T47D (cell line): ENCODE data around the gene CRLF1.

Source experiments
- DNase-seq, 2 experiments: peaks; one replicate each; pipeline versions ENCODE4 v3.0.0 to v3.0.0-alpha.2; 2011 to 2012; ENCODE audit warnings: low read depth in 1 of 2, low spot score in 1 of 2
- JUND ChIP-seq: IDR thresholded peaks from 2 replicates; pipeline ENCODE4 v1.6.1; 2012; ENCODE audit warnings: low read depth
- in situ Hi-C: cut with HindIII; loops from 2 replicates; pipeline ENCODE4 v1.10.0; 2016; ENCODE audit warnings: low sequenced_read_pairs, low pct_unique_long_range_greater_than_20kb

Gene CRLF1

GRCh38 chr19:18591735-18592385 is 14.7 kb downstream of the CRLF1 start:
- no peak for DNase-seq
- in situ Hi-C loops: no loop called here
- TF ChIP-seq JUND: no peak

- TF ChIP-seq JUND: no peak
- in situ Hi-C loops: no loop called here
- DNase-seq: no peak
Observed at GRCh38 chr19:18590273-18591272, 16.0 kb downstream of the CRLF1 start.

- in situ Hi-C loops: no loop called here
- peak in 1 of 2 experiments; percentile 72 for DNase-seq
- TF ChIP-seq JUND: no peak
Observed at GRCh38 chr19:18589380-18590272, 17.0 kb downstream of the CRLF1 start.

GRCh38 chr19:18588611-18589379 is 17.8 kb downstream of the CRLF1 start, which contains the start of gene REX1BD:
Gene REX1BD (plus strand): TSS chr19:18588798. CDS start chr19:18588802, 4 bp downstream.
- in situ Hi-C loops: no loop called here
- TF ChIP-seq JUND: no peak
- DNase-seq: peak in 1 of 2 experiments; percentile 72

GRCh38 chr19:18587962-18588610 is 18.5 kb downstream of the CRLF1 start:
- in situ Hi-C loops: no loop called here
- TF ChIP-seq JUND: no peak
- no peak for DNase-seq

GRCh38 chr19:18587561-18587960 is 19.0 kb downstream of the CRLF1 start:
- no peak for DNase-seq
- in situ Hi-C loops: no loop called here
- TF ChIP-seq JUND: no peak

- DNase-seq: peak in 1 of 2 experiments; percentile 41
- TF ChIP-seq JUND: no peak
- in situ Hi-C loops: no loop called here
Observed at GRCh38 chr19:18586306-18586705, 20.3 kb downstream of the CRLF1 start.

GRCh38 chr19:18580311-18580710 is 26.3 kb downstream of the CRLF1 start:
- DNase-seq: no peak
- TF ChIP-seq JUND: no peak
- in situ Hi-C loops: no loop called here

- TF ChIP-seq JUND: no peak
- in situ Hi-C loops: no loop called here
- DNase-seq: no peak
Observed at GRCh38 chr19:18577365-18577914, 29.2 kb downstream of the CRLF1 start.

GRCh38 chr19:18576383-18576782 is 30.2 kb downstream of the CRLF1 start:
- no peak for DNase-seq
- TF ChIP-seq JUND: no peak
- in situ Hi-C loops: no loop called here
